ENCODE measurements around the gene CSMD2. TPM values are rescaled to one million over a fixed set of nuclear protein-coding genes. Genes with fewer than 3 reads are reported as not detected.

CSMD2 gene
- total RNA-seq, 2 experiments from 2014 or later = not detected

DNA sequence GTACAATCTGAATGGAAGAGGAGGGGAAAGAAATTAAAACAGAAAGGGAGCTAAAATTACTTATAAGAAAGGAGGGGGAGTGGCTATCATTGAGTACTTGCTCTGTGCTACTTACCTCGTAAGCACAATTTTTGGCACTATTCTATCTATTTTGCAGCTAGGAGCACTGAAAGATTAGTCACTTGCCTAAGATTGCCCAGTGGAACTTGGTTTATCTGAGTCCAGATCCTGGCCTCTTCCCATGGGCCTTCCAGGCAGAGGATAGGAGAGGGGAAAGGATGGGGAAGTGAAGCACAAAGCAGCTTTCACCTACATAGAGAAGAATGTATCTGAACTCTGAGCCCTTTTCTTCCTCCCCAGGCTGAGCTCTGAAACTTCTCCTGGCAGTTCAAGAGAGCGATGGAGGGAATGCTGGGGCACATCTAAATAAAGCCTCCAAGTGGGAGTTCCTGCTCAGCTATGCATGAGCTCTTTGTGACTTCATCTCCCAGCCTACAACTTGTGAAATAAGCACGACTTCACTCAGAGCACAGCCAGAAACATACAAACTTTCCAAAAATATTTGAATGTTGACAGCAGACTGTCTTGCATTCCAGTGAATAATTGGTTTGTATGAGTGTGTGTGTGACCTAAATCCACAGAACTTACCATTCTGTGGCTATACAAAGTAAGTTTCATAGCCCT is 271.7 kb downstream of the CSMD2 start:
- Mint-ChIP-seq H3K9me3 (no peaks in the 10 kb centered on the region), H3K27ac (no peak overlapping the region), H3K4me1 (ENCODE audit: low read depth) (no peaks in the 10 kb centered on the region), H3K4me3 (no peak overlapping the region), H3K36me3 (ENCODE audit: low read depth) (no peaks in the 10 kb centered on the region), H3K27me3 (peaks cover 14% of the 10 kb centered on the region)
- Histone ChIP-seq H3K27ac (ENCODE audit: low read depth in 1 of 2, low read length in 2 of 2) (no peak overlapping the region), H3K9me3 (ENCODE audit: control insufficient read depth in 1 of 2, insufficient read depth in 1 of 2, low read length in 2 of 2) (no peaks in the 10 kb centered on the region), H3K27me3 (ENCODE audit: control insufficient read depth in 1 of 2, insufficient read depth in 2 of 2, low read length in 2 of 2) (peaks cover 0 to 6% of the 10 kb centered on the region in 2 experiments), H3K4me1 (ENCODE audit: insufficient read depth, low read length) (no peaks in the 10 kb centered on the region), H3K4me3 (ENCODE audit: low read length) (no peak overlapping the region), H3K36me3 (ENCODE audit: insufficient read depth, low read length) (no peaks in the 10 kb centered on the region)
- intact Hi-C loops (cut with DNase I, micrococcal nuclease) = no loop called here
- ChIA-PET POLR2A (no interaction called here), CTCF (no interaction called here)
- no peak for DNase-seq
- TF ChIP-seq, protein P1, sequence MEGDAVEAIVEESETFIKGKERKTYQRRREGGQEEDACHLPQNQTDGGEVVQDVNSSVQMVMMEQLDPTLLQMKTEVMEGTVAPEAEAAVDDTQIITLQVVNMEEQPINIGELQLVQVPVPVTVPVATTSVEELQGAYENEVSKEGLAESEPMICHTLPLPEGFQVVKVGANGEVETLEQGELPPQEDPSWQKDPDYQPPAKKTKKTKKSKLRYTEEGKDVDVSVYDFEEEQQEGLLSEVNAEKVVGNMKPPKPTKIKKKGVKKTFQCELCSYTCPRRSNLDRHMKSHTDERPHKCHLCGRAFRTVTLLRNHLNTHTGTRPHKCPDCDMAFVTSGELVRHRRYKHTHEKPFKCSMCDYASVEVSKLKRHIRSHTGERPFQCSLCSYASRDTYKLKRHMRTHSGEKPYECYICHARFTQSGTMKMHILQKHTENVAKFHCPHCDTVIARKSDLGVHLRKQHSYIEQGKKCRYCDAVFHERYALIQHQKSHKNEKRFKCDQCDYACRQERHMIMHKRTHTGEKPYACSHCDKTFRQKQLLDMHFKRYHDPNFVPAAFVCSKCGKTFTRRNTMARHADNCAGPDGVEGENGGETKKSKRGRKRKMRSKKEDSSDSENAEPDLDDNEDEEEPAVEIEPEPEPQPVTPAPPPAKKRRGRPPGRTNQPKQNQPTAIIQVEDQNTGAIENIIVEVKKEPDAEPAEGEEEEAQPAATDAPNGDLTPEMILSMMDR (IDR thresholded peaks at IDR 0.05) = no peak
- ATAC-seq (ENCODE audit: poor library complexity) = no peak

DNA sequence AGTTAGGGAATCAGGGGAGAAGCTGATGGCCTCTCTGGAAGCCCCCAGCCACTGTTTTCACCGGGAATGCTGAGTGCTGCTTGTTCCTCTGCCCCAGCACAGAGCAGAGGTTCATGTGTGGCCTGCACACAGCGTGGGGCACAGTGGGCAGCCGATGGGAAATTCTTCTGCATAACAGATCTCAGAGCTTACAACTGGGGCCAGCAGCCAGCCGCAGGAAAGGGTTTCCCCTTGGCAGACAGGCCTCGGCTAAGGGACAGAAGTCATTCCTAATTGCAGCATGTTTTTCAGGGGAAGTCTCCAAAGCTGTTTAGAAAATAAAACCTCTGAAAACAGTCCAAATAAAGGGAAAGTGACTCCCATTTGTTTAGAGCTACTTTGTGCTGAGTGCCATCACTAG is 278.5 kb downstream of the CSMD2 start:
- Mint-ChIP-seq H3K27me3 (peaks cover 33% of the 10 kb centered on the region), H3K4me3 (no peak overlapping the region), H3K36me3 (ENCODE audit: low read depth) (no peaks in the 10 kb centered on the region), H3K27ac (no peak overlapping the region), H3K9me3 (no peaks in the 10 kb centered on the region), H3K4me1 (ENCODE audit: low read depth) (no peaks in the 10 kb centered on the region)
- Histone ChIP-seq H3K4me3 (ENCODE audit: low read length) (no peak overlapping the region), H3K27me3 (ENCODE audit: control insufficient read depth in 1 of 2, insufficient read depth in 2 of 2, low read length in 2 of 2) (peaks cover 9 to 11% of the 10 kb centered on the region in 2 experiments), H3K4me1 (ENCODE audit: insufficient read depth, low read length) (no peaks in the 10 kb centered on the region), H3K9me3 (ENCODE audit: control insufficient read depth in 1 of 2, insufficient read depth in 1 of 2, low read length in 2 of 2) (no peaks in the 10 kb centered on the region), H3K36me3 (ENCODE audit: insufficient read depth, low read length) (no peaks in the 10 kb centered on the region), H3K27ac (ENCODE audit: low read depth in 1 of 2, low read length in 2 of 2) (no peak overlapping the region)
- DNase-seq (no peak), ATAC-seq (ENCODE audit: poor library complexity) (no peak)
- POLR2A ChIA-PET = no interaction called here
- TF ChIP-seq, protein P1 (IDR thresholded peaks at IDR 0.05) = no peak
- intact Hi-C loops (cut with DNase I, micrococcal nuclease) = no loop called here
- CTCF ChIA-PET = no interaction called here

DNA sequence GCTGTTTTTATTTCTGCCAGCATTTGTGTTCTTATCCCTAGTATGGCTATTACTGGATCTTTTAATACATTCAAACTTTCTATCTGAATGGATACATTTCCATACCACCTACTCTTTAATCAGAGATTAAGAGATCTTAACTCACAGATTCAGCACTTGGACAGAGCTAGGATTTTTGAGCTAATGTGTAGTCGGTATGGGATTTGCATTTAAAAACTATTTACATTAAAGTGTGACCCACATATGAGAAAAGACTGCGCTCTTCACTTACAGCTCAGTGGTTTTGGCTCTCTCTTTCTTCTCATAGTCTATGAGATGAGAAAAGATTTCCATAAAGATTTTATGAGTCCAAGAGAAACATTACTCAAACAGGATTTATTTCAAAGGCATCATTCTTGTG is 284.7 kb downstream of the CSMD2 start:
- Mint-ChIP-seq H3K27me3 (peaks cover 48% of the 10 kb centered on the region), H3K4me1 (ENCODE audit: low read depth) (no peaks in the 10 kb centered on the region), H3K4me3 (no peak overlapping the region), H3K9me3 (no peaks in the 10 kb centered on the region), H3K36me3 (ENCODE audit: low read depth) (no peaks in the 10 kb centered on the region), H3K27ac (no peak overlapping the region)
- Histone ChIP-seq H3K9me3 (ENCODE audit: control insufficient read depth in 1 of 2, insufficient read depth in 1 of 2, low read length in 2 of 2) (no peaks in the 10 kb centered on the region), H3K27me3 (ENCODE audit: control insufficient read depth in 1 of 2, insufficient read depth in 2 of 2, low read length in 2 of 2) (peaks cover 6 to 10% of the 10 kb centered on the region in 2 experiments), H3K27ac (ENCODE audit: low read depth in 1 of 2, low read length in 2 of 2) (no peak overlapping the region), H3K36me3 (ENCODE audit: insufficient read depth, low read length) (no peaks in the 10 kb centered on the region), H3K4me1 (ENCODE audit: insufficient read depth, low read length) (no peaks in the 10 kb centered on the region), H3K4me3 (ENCODE audit: low read length) (no peak overlapping the region)
- DNase-seq (no peak), ATAC-seq (ENCODE audit: poor library complexity) (no peak)
- POLR2A ChIA-PET = no interaction called here
- TF ChIP-seq, protein P1 (IDR thresholded peaks at IDR 0.05) = no peak
- intact Hi-C loops (cut with DNase I, micrococcal nuclease) = no loop called here
- CTCF ChIA-PET = no interaction called here

All from CD4-positive, alpha-beta T cell (primary cell).